ENCODE results near the gene CST6. TPM values are rescaled to one million over a fixed set of nuclear protein-coding genes. Genes with fewer than 3 reads are reported as not detected.

The CST6 gene
- total RNA-seq, 1 donor from 2014 or later: 53.4 TPM

GRCh38 chr11:66026017-66026529 is 14.3 kb downstream of the CST6 start, which contains the start of gene CATSPER1:
TSS of gene CATSPER1 (minus strand) at chr11:66026479. CDS start at chr11:66026379, 100 bp downstream.
- DNase-seq (ENCODE audit: low read depth): no peak
- TF ChIP-seq CTCF (conservative IDR thresholded peaks at IDR 0.05; ENCODE audit: low read depth, low read length): no peak
- no peak within 1 kb of the TSS for H3K4me3 ChIP-seq (ENCODE audit: low read depth, low read length)

- TF ChIP-seq CTCF (conservative IDR thresholded peaks at IDR 0.05; ENCODE audit: low read depth, low read length): no peak
- no peak overlapping the region for H3K4me3 ChIP-seq (ENCODE audit: low read depth, low read length)
- DNase-seq (ENCODE audit: low read depth): no peak
These were observed 21.3 kb downstream of the CST6 start for GRCh38 chr11:66032957-66033735.

GRCh38 chr11:66035653-66036333 is 24.0 kb downstream of the CST6 start:
- no peak for TF ChIP-seq CTCF (conservative IDR thresholded peaks at IDR 0.05; ENCODE audit: low read depth, low read length)
- DNase-seq (ENCODE audit: low read depth): no peak
- H3K4me3 ChIP-seq (ENCODE audit: low read depth, low read length): no peak overlapping the region

- DNase-seq (ENCODE audit: low read depth): no peak
- TF ChIP-seq CTCF (conservative IDR thresholded peaks at IDR 0.05; ENCODE audit: low read depth, low read length): no peak
- no peak overlapping the region for H3K4me3 ChIP-seq (ENCODE audit: low read depth, low read length)
These were observed 24.5 kb downstream of the CST6 start for GRCh38 chr11:66036334-66036710.

- TF ChIP-seq CTCF (conservative IDR thresholded peaks at IDR 0.05; ENCODE audit: low read depth, low read length): no peak
- no peak overlapping the region for H3K4me3 ChIP-seq (ENCODE audit: low read depth, low read length)
These were observed 25.5 kb downstream of the CST6 start for GRCh38 chr11:66037327-66037726.

GRCh38 chr11:66039765-66040164 is 28.0 kb downstream of the CST6 start:
- no peak for DNase-seq (ENCODE audit: low read depth)
- no peak for TF ChIP-seq CTCF (conservative IDR thresholded peaks at IDR 0.05; ENCODE audit: low read depth, low read length)
- no peak overlapping the region for H3K4me3 ChIP-seq (ENCODE audit: low read depth, low read length)

More at GRCh38 chr11:66037327-66037726, 25.5 kb downstream of the CST6 start:
- no peak for DNase-seq (ENCODE audit: low read depth)
